ENCODE data around the gene CHCHD3. TPM values are rescaled to one million over a fixed set of nuclear protein-coding genes. Genes with fewer than 3 reads are reported as not detected.

Gene CHCHD3
- total and polyA plus RNA-seq, 9 of the 15 experiments (the other 6 are each of a cell fraction or from before 2014, with no cell fraction given), result 66.2 to 279 (median 204) TPM

DNA sequence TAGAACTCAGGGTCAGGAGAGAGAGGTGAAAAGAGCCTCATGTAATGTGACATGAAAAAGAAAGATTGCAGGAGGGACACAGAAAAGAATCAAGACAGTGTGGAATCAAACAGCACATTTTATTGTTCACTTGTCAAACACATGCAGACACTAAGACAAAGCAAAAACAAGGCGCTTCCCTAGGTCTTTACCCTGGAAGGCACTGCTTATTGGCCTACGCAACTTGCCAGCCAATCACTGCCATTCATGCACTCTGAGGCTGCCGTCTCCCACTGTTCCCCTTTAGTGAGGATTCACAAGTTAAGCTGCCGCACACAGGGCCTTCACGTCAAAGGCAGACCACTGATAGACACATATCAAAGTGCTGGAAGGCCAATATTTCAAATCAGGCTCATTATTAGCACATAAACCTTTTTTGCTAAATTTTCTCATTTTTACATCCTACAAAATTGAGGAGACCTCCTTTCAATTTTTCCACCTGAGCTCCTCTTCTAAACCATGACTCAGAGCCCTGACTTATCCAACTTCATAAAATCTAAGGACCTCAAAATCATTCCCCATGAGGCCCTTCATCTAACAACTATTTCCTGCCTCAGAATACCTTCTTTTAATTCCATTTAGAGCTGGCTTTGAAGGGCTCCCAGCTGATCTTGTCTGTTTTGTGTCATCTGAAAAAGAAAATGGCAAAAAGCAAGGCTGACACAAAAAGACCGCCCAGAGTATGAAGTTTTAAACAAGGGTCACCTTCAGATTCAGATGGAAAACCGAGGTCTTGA, 149.4 kb downstream of the CHCHD3 start (continued):
- TF ChIP-seq, protein P1, sequence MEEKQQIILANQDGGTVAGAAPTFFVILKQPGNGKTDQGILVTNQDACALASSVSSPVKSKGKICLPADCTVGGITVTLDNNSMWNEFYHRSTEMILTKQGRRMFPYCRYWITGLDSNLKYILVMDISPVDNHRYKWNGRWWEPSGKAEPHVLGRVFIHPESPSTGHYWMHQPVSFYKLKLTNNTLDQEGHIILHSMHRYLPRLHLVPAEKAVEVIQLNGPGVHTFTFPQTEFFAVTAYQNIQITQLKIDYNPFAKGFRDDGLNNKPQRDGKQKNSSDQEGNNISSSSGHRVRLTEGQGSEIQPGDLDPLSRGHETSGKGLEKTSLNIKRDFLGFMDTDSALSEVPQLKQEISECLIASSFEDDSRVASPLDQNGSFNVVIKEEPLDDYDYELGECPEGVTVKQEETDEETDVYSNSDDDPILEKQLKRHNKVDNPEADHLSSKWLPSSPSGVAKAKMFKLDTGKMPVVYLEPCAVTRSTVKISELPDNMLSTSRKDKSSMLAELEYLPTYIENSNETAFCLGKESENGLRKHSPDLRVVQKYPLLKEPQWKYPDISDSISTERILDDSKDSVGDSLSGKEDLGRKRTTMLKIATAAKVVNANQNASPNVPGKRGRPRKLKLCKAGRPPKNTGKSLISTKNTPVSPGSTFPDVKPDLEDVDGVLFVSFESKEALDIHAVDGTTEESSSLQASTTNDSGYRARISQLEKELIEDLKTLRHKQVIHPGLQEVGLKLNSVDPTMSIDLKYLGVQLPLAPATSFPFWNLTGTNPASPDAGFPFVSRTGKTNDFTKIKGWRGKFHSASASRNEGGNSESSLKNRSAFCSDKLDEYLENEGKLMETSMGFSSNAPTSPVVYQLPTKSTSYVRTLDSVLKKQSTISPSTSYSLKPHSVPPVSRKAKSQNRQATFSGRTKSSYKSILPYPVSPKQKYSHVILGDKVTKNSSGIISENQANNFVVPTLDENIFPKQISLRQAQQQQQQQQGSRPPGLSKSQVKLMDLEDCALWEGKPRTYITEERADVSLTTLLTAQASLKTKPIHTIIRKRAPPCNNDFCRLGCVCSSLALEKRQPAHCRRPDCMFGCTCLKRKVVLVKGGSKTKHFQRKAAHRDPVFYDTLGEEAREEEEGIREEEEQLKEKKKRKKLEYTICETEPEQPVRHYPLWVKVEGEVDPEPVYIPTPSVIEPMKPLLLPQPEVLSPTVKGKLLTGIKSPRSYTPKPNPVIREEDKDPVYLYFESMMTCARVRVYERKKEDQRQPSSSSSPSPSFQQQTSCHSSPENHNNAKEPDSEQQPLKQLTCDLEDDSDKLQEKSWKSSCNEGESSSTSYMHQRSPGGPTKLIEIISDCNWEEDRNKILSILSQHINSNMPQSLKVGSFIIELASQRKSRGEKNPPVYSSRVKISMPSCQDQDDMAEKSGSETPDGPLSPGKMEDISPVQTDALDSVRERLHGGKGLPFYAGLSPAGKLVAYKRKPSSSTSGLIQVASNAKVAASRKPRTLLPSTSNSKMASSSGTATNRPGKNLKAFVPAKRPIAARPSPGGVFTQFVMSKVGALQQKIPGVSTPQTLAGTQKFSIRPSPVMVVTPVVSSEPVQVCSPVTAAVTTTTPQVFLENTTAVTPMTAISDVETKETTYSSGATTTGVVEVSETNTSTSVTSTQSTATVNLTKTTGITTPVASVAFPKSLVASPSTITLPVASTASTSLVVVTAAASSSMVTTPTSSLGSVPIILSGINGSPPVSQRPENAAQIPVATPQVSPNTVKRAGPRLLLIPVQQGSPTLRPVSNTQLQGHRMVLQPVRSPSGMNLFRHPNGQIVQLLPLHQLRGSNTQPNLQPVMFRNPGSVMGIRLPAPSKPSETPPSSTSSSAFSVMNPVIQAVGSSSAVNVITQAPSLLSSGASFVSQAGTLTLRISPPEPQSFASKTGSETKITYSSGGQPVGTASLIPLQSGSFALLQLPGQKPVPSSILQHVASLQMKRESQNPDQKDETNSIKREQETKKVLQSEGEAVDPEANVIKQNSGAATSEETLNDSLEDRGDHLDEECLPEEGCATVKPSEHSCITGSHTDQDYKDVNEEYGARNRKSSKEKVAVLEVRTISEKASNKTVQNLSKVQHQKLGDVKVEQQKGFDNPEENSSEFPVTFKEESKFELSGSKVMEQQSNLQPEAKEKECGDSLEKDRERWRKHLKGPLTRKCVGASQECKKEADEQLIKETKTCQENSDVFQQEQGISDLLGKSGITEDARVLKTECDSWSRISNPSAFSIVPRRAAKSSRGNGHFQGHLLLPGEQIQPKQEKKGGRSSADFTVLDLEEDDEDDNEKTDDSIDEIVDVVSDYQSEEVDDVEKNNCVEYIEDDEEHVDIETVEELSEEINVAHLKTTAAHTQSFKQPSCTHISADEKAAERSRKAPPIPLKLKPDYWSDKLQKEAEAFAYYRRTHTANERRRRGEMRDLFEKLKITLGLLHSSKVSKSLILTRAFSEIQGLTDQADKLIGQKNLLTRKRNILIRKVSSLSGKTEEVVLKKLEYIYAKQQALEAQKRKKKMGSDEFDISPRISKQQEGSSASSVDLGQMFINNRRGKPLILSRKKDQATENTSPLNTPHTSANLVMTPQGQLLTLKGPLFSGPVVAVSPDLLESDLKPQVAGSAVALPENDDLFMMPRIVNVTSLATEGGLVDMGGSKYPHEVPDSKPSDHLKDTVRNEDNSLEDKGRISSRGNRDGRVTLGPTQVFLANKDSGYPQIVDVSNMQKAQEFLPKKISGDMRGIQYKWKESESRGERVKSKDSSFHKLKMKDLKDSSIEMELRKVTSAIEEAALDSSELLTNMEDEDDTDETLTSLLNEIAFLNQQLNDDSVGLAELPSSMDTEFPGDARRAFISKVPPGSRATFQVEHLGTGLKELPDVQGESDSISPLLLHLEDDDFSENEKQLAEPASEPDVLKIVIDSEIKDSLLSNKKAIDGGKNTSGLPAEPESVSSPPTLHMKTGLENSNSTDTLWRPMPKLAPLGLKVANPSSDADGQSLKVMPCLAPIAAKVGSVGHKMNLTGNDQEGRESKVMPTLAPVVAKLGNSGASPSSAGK (IDR thresholded peaks at IDR 0.05), result no peak
- TF ChIP-seq, protein P2, sequence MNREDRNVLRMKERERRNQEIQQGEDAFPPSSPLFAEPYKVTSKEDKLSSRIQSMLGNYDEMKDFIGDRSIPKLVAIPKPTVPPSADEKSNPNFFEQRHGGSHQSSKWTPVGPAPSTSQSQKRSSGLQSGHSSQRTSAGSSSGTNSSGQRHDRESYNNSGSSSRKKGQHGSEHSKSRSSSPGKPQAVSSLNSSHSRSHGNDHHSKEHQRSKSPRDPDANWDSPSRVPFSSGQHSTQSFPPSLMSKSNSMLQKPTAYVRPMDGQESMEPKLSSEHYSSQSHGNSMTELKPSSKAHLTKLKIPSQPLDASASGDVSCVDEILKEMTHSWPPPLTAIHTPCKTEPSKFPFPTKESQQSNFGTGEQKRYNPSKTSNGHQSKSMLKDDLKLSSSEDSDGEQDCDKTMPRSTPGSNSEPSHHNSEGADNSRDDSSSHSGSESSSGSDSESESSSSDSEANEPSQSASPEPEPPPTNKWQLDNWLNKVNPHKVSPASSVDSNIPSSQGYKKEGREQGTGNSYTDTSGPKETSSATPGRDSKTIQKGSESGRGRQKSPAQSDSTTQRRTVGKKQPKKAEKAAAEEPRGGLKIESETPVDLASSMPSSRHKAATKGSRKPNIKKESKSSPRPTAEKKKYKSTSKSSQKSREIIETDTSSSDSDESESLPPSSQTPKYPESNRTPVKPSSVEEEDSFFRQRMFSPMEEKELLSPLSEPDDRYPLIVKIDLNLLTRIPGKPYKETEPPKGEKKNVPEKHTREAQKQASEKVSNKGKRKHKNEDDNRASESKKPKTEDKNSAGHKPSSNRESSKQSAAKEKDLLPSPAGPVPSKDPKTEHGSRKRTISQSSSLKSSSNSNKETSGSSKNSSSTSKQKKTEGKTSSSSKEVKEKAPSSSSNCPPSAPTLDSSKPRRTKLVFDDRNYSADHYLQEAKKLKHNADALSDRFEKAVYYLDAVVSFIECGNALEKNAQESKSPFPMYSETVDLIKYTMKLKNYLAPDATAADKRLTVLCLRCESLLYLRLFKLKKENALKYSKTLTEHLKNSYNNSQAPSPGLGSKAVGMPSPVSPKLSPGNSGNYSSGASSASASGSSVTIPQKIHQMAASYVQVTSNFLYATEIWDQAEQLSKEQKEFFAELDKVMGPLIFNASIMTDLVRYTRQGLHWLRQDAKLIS (CRISPR knock-in tag; IDR thresholded peaks at IDR 0.05), result no peak
- no peak for TF ChIP-seq ZZZ3 (IDR thresholded peaks at IDR 0.05)
- no peak for TF ChIP-seq HNRNPL (IDR thresholded peaks at IDR 0.05; ENCODE audit: low read depth, low read length)
- no peak for TF ChIP-seq NCOA1 (IDR thresholded peaks at IDR 0.05; ENCODE audit: low read depth)
- no peak for TF ChIP-seq BRF1 (IDR thresholded peaks at IDR 0.05; ENCODE audit: borderline replicate concordance, extremely low read depth, insufficient read length)
- no peak for TF ChIP-seq HSF4 (CRISPR knock-in tag; IDR thresholded peaks at IDR 0.05; ENCODE audit: borderline replicate concordance)
- no peak for TF ChIP-seq CBX3 (IDR thresholded peaks at IDR 0.05; ENCODE audit: borderline replicate concordance in 1 of 2, low read length in 2 of 2)

All from K562 (cell line).